GM23338 (cell line): ENCODE data around the gene PSMA7. TPM values are rescaled to one million over a fixed set of nuclear protein-coding genes. Genes with fewer than 3 reads are reported as not detected.

Source experiments
- ATAC-seq: fragments of 200-7000 bp; cut with Tn5 transposase; 3 replicates; pipeline ENCODE4 v1.9.1; 2020
- DNase-seq: peaks from one replicate; pipeline ENCODE4 v3.0.0-alpha.2; 2015; ENCODE audit warnings: low spot score
- H2AFZ ChIP-seq: fragments of 200-600 bp; sonication (generic); 2 replicates; pipeline ENCODE4 v1.8.0; 2016; ENCODE audit warnings: antibody characterized with exemption, mild to moderate bottlenecking, moderate library complexity
- H3F3A ChIP-seq: fragments of 200-600 bp; sonication (generic); replicated peaks from 2 replicates; pipeline ENCODE4 v1.8.0; 2017; ENCODE audit warnings: antibody characterized with exemption, mixed run types, low read depth
- H3K27ac ChIP-seq: fragments of 200-600 bp; sonication (generic); 2 replicates; pipeline ENCODE4 v1.6.1; 2016; ENCODE audit warnings: low read depth
- H3K27me3 ChIP-seq: fragments of 200-600 bp; sonication (generic); 2 replicates; pipeline ENCODE4 v1.8.0; 2016; ENCODE audit warnings: mild to moderate bottlenecking, mixed run types, moderate library complexity; ENCODE audit not compliant: insufficient read depth
- H3K36me3 ChIP-seq: fragments of 200-600 bp; sonication (generic); 2 replicates; pipeline ENCODE4 v1.8.0; 2016; ENCODE audit warnings: mild to moderate bottlenecking; ENCODE audit not compliant: insufficient read depth
- H3K4me1 ChIP-seq: fragments of 200-600 bp; sonication (generic); 2 replicates; pipeline ENCODE4 v1.8.0; 2016; ENCODE audit warnings: mild to moderate bottlenecking, moderate library complexity; ENCODE audit not compliant: insufficient read depth
- H3K4me2 ChIP-seq: fragments of 200-600 bp; sonication (generic); 2 replicates; pipeline ENCODE4 v1.7.1; 2017; ENCODE audit warnings: mixed run types
- H3K4me3 ChIP-seq: fragments of 200-600 bp; sonication (generic); 2 replicates; pipeline ENCODE4 v1.6.1; 2016; ENCODE audit warnings: mixed run types
- H3K79me2 ChIP-seq: fragments of 200-600 bp; sonication (generic); replicated peaks from 2 replicates; pipeline ENCODE4 v1.8.0; 2017; ENCODE audit warnings: mild to moderate bottlenecking; ENCODE audit not compliant: insufficient read depth
- H3K9me2 ChIP-seq: fragments of 200-600 bp; sonication (generic); 2 replicates; pipeline ENCODE4 v1.8.0; 2017; ENCODE audit not compliant: insufficient read depth
- H4K20me1 ChIP-seq: fragments of 200-600 bp; sonication (generic); replicated peaks from 2 replicates; pipeline ENCODE4 v1.8.0; 2017; ENCODE audit warnings: mild to moderate bottlenecking; ENCODE audit not compliant: insufficient read depth
- H3K27ac Mint-ChIP-seq: 2 replicates; pipeline ENCODE4 v1.8.0; 2020; ENCODE audit warnings: inconsistent platforms, mild to moderate bottlenecking, moderate library complexity, mixed read lengths
- H3K27me3 Mint-ChIP-seq: 3 replicates; pipeline ENCODE4 v1.8.0; 2022; ENCODE audit warnings: low read depth, mild to moderate bottlenecking, moderate library complexity, mixed read lengths, inconsistent platforms; ENCODE audit not compliant: insufficient read depth, poor library complexity
- H3K36me3 Mint-ChIP-seq: 3 replicates; pipeline ENCODE4 v1.8.0; 2021; ENCODE audit warnings: low read depth, mild to moderate bottlenecking, inconsistent platforms, moderate library complexity, mixed read lengths
- H3K4me1 Mint-ChIP-seq: 3 replicates; pipeline ENCODE4 v1.8.0; 2020; ENCODE audit warnings: mild to moderate bottlenecking, inconsistent platforms, mixed read lengths
- H3K4me3 Mint-ChIP-seq: 3 replicates; pipeline ENCODE4 v1.8.0; 2021; ENCODE audit warnings: moderate library complexity, mild to moderate bottlenecking, inconsistent platforms, mixed read lengths
- H3K9me3 Mint-ChIP-seq: 3 replicates; pipeline ENCODE4 v1.8.0; 2020; ENCODE audit warnings: moderate library complexity, mild to moderate bottlenecking, inconsistent platforms, mixed read lengths
- CREB1 ChIP-seq: fragments of 250-450 bp; sonication (Bioruptor Pico); IDR thresholded peaks from 2 replicates; pipeline ENCODE4 v1.5.0; 2020; ENCODE audit warnings: low read depth, mild to moderate bottlenecking, moderate library complexity
- ETS1 ChIP-seq: IDR thresholded peaks from 2 replicates; pipeline ENCODE4 v1.6.1; 2016; ENCODE audit warnings: antibody characterized with exemption
- EZH2 ChIP-seq: fragments of 200-600 bp; sonication (generic); IDR thresholded peaks from one replicate; pipeline ENCODE4 v1.8.0; 2017; ENCODE audit warnings: antibody characterized with exemption, mild to moderate bottlenecking, low read depth; ENCODE audit not compliant: unreplicated experiment
- EZH2phosphoT487 ChIP-seq: fragments of 200-600 bp; sonication (generic); IDR thresholded peaks from one replicate; pipeline ENCODE4 v1.8.1; 2018; ENCODE audit warnings: antibody characterized with exemption; ENCODE audit not compliant: unreplicated experiment
- JUNB ChIP-seq: IDR thresholded peaks from one replicate; pipeline ENCODE4 v1.6.1; 2016; ENCODE audit warnings: antibody characterized with exemption; ENCODE audit not compliant: unreplicated experiment
- NANOG ChIP-seq: IDR thresholded peaks from 2 replicates; pipeline ENCODE4 v1.6.1; 2016; ENCODE audit warnings: antibody characterized with exemption, borderline replicate concordance
- REST ChIP-seq: IDR thresholded peaks from one replicate; pipeline ENCODE4 v1.6.1; 2018; ENCODE audit warnings: antibody characterized with exemption; ENCODE audit not compliant: unreplicated experiment
- STAT1 ChIP-seq: IDR thresholded peaks from one replicate; pipeline ENCODE4 v1.6.1; 2016; ENCODE audit warnings: antibody characterized with exemption; ENCODE audit not compliant: unreplicated experiment
- ZNF114 ChIP-seq: fragments of 250-450 bp; sonication (Bioruptor Pico); IDR thresholded peaks from 2 replicates; pipeline ENCODE4 v1.5.0; 2020; ENCODE audit warnings: mild to moderate bottlenecking, moderate library complexity
- ZNF331 ChIP-seq: fragments of 250-450 bp; sonication (Bioruptor Pico); IDR thresholded peaks from 2 replicates; pipeline ENCODE4 v1.5.0; 2020; ENCODE audit warnings: low read depth, mild to moderate bottlenecking, moderate library complexity
- ZNF462 ChIP-seq: fragments of 250-450 bp; sonication (Bioruptor Pico); IDR thresholded peaks from 2 replicates; pipeline ENCODE4 v1.5.0; 2020; ENCODE audit warnings: mild to moderate bottlenecking, moderate library complexity
- polyA plus RNA-seq: library from polyadenylated mRNA; unstranded; fragments of >200 nt; fragmentation: Nextera tagmentation; extraction: Ambion mirVana; gene quantifications from 2 replicates; pipeline ENCODE4 v1.2.1, GENCODE V29; 2016
- total RNA-seq: library from RNA; depleted of rRNA; stranded (reverse); fragments of >200 nt; shearing (Covaris generic); gene quantifications from 2 replicates; pipeline ENCODE4 v1.2.3, GENCODE V29; 2014
- TF ChIP-seq, protein P1 (sequence below), 2 experiments: fragments of 200-600 bp in 1 of 2; sonication (generic) in 1 of 2; conservative IDR thresholded peaks; 2 replicates each; pipeline versions ENCODE4 v1.5.1 to v1.6.1; 2016 to 2017; ENCODE audit warnings: antibody characterized with exemption in 2 of 2, low read depth in 2 of 2, mild to moderate bottlenecking in 2 of 2, moderate library complexity in 1 of 2

Gene PSMA7
- total and polyA plus RNA-seq, 2 experiments from 2014 or later, result 357 to 628 TPM

- Histone ChIP-seq H3K27me3 (no peaks in the 10 kb centered on the region), H3K36me3 (peaks cover 55% of the 10 kb centered on the region), H3K4me3 (no peak overlapping the region), H3K9me2 (no peaks in the 10 kb centered on the region), H2AFZ (no peak overlapping the region), H3K27ac (peak overlapping the region; percentile 5; the same call in 1 of the 2 replicates), H3K4me1 (no peaks in the 10 kb centered on the region; the same call in 1 of the 2 replicates), H3F3A (peaks cover 35% of the 10 kb centered on the region), H4K20me1 (peaks cover 58% of the 10 kb centered on the region), H3K79me2 (peaks cover 40% of the 10 kb centered on the region), H3K4me2 (no peak overlapping the region)
- no peaks in the 10 kb centered on the region for H3K9me3 Mint-ChIP-seq
- no peak overlapping the region for H3K4me3 Mint-ChIP-seq
- DNase-seq, result no peak
- no peak overlapping the region for H3K27ac Mint-ChIP-seq
- ATAC-seq, result no peak
- H3K4me1 Mint-ChIP-seq, result peaks cover 13% of the 10 kb centered on the region; the same call in 2 of the 3 replicates
- H3K36me3 Mint-ChIP-seq, result peaks cover 91% of the 10 kb centered on the region
- TF ChIP-seq EZH2phosphoT487 (no peak), ZNF462 (no peak), ETS1 (no peak), ZNF331 (CRISPR knock-in tag) (no peak), ZNF114 (CRISPR knock-in tag) (no peak), JUNB (no peak), CREB1 (CRISPR knock-in tag) (no peak), STAT1 (no peak), NANOG (no peak), EZH2 (no peak), REST (no peak)
- TF ChIP-seq, protein P1, sequence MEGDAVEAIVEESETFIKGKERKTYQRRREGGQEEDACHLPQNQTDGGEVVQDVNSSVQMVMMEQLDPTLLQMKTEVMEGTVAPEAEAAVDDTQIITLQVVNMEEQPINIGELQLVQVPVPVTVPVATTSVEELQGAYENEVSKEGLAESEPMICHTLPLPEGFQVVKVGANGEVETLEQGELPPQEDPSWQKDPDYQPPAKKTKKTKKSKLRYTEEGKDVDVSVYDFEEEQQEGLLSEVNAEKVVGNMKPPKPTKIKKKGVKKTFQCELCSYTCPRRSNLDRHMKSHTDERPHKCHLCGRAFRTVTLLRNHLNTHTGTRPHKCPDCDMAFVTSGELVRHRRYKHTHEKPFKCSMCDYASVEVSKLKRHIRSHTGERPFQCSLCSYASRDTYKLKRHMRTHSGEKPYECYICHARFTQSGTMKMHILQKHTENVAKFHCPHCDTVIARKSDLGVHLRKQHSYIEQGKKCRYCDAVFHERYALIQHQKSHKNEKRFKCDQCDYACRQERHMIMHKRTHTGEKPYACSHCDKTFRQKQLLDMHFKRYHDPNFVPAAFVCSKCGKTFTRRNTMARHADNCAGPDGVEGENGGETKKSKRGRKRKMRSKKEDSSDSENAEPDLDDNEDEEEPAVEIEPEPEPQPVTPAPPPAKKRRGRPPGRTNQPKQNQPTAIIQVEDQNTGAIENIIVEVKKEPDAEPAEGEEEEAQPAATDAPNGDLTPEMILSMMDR (conservative IDR thresholded peaks at IDR 0.05; ENCODE audit: low read depth in 2 of 2), result no peak
- peaks cover 17% of the 10 kb centered on the region for H3K27me3 Mint-ChIP-seq
Observed at GRCh38 chr20:62137478-62138203, 5.6 kb downstream of the PSMA7 start.
